Measurements from ENCODE around the gene PRR33.

The PRR33 gene

GRCh38 chr11:1923201-1923956, 31.7 kb upstream of the PRR33 start:
- Mint-ChIP-seq H3K4me3 (no peak overlapping the region), H3K36me3 (ENCODE audit: low read depth) (no peaks in the 10 kb centered on the region), H3K9me3 (no peaks in the 10 kb centered on the region), H3K27ac (no peak overlapping the region), H3K4me1 (ENCODE audit: low read depth) (peaks cover 3% of the 10 kb centered on the region), H3K27me3 (ENCODE audit: low read depth) (no peaks in the 10 kb centered on the region)
- DNase-seq (ENCODE audit: low spot score): no peak

- Mint-ChIP-seq H3K9me3 (no peaks in the 10 kb centered on the region), H3K36me3 (ENCODE audit: low read depth) (no peaks in the 10 kb centered on the region), H3K4me3 (no peak overlapping the region), H3K4me1 (ENCODE audit: low read depth) (peaks cover 3% of the 10 kb centered on the region), H3K27me3 (ENCODE audit: low read depth) (no peaks in the 10 kb centered on the region), H3K27ac (no peak overlapping the region)
- DNase-seq (ENCODE audit: low spot score): no peak
Observed at GRCh38 chr11:1922481-1923081, 30.9 kb upstream of the PRR33 start.

GRCh38 chr11:1921574-1922141, 30.0 kb upstream of the PRR33 start:
- H3K36me3 Mint-ChIP-seq (ENCODE audit: low read depth): no peaks in the 10 kb centered on the region
- H3K27ac Mint-ChIP-seq: no peak overlapping the region
- H3K27me3 Mint-ChIP-seq (ENCODE audit: low read depth): no peaks in the 10 kb centered on the region
- no peaks in the 10 kb centered on the region for H3K9me3 Mint-ChIP-seq
- no peak for DNase-seq (ENCODE audit: low spot score)
- no peak overlapping the region for H3K4me3 Mint-ChIP-seq
- peaks cover 3% of the 10 kb centered on the region for H3K4me1 Mint-ChIP-seq (ENCODE audit: low read depth)

DNA sequence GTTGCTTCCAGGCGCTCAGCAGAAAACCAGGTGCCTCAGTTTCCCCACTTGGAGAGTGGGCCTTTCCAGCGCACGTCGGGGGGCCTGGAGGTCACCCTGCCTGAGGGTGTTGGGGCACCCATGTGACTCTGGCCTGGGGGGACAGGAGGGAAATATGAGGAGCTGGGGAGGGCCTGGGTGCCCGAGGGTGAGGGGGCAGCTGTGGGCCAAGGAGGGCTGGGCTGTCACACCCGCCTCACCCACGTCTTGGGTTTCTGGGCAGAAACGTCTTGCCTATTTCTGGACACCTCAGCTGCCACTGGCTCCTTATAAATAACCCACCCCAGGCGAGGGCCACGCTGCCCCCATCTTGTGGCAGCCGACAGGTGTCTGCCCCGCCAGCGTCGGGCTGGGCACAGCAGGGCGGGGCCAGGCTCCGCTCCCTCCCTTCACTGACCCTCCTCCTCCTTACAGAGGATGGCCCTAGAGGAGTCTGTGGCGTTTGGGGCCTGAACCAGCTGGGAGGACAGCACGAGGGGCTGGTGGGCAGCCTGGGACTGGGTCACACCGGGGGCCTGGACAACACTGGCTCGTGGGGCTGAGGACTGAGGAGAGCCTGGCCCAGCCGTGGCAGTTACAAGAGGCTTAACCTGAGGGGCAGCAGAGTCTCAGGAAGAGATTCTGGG, 29.3 kb upstream of the PRR33 start:
- Mint-ChIP-seq H3K27ac (no peak overlapping the region), H3K36me3 (ENCODE audit: low read depth) (no peaks in the 10 kb centered on the region), H3K4me3 (no peak overlapping the region), H3K4me1 (ENCODE audit: low read depth) (peaks cover 3% of the 10 kb centered on the region), H3K27me3 (ENCODE audit: low read depth) (no peaks in the 10 kb centered on the region), H3K9me3 (no peaks in the 10 kb centered on the region)
- DNase-seq (ENCODE audit: low spot score): no peak

DNA sequence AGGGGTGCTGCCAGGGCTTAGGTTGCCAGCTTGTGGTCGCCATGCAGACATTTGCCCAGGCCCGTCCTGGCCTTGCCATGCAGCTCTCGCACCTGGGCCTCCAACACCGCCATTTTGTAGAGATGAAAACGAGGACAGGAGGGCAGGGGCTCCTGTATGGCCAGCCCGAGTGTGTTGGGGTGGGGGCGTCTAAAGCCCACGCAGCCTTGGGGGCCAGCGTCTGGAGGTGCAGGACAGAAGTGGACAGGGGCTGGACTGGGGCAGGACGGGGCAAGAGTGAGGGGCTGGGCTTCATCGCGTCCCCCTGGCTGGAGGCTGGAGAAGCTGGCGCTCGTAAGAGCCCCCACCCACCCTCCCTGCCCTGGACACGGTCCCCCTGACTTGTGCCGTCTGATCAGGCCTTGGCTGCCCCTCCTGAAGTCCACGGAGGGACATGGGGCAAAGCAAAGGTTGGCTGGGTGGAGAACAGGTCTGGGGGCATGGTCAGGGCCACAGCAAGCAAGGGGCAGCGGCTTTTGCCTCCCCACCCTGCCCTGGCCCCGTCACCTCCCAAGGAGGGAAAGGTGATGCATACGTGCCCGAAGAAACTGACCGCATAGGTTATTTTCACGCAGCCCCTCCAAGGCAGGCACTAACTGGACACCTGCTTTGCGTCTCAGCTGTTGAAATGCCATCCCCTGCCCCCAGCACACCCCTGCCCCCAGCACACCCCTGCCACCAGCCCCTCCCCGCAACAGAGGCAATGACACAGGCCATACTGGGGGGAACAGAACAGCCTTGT, 28.6 kb upstream of the PRR33 start:
- no peak overlapping the region for H3K4me3 Mint-ChIP-seq
- peaks cover 6% of the 10 kb centered on the region for H3K4me1 Mint-ChIP-seq (ENCODE audit: low read depth)
- no peak overlapping the region for H3K27ac Mint-ChIP-seq
- peaks cover 3% of the 10 kb centered on the region for H3K36me3 Mint-ChIP-seq (ENCODE audit: low read depth)
- H3K9me3 Mint-ChIP-seq: no peaks in the 10 kb centered on the region
- no peak for DNase-seq (ENCODE audit: low spot score)
- no peaks in the 10 kb centered on the region for H3K27me3 Mint-ChIP-seq (ENCODE audit: low read depth)

DNA sequence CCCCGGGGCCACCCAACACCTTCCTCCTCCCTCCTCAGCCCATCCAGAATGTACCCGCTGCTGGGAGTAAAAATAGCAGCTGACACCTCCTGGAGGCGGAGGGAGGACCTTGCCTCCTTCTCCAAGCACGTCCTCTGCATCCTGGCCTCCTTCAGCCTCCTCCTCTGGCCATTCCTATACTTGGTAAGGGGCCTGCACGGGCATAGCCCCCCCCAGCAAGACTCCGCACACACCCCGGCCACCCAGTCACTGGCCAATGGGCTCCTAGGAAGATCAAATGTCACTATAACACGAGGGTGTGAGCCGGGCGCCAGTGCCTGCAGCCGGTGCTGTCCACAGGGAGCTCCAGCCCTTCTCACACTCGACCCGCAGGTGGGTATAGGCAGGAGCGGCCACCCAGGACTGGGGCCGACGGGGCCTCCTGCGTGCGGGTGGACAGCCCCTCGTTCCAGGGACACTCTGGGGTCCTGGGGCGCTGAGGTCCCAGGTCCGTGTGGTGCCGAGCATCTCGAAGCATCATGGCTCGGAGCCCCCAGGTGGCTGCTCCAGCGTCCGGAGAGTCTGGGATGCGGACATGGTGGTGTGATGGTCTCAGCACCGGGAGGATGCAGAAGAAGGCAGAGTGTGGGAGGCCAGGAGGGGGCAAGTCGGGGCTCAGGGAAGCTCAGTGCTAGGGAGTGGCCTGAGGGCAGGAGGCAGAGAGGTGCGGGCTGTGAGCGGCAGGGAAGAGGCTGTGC, 27.9 kb upstream of the PRR33 start, which contains the start of gene TNNT3:
Gene TNNT3, plus strand, starts transcription at position 313 of the 737 bp plus-strand sequence. CDS start 3,172 bp downstream, outside the sequence.
- no peak for DNase-seq (ENCODE audit: low spot score)
- Mint-ChIP-seq H3K36me3 (ENCODE audit: low read depth) (peaks cover 3% of the 10 kb centered on the region), H3K9me3 (no peaks in the 10 kb centered on the region), H3K27me3 (ENCODE audit: low read depth) (no peaks in the 10 kb centered on the region), H3K4me3 (no peak within 1 kb of the TSS), H3K27ac (no peak within 1 kb of the TSS), H3K4me1 (ENCODE audit: low read depth) (peaks cover 6% of the 10 kb centered on the region)

- Mint-ChIP-seq H3K4me3 (no peak overlapping the region), H3K36me3 (ENCODE audit: low read depth) (peaks cover 3% of the 10 kb centered on the region), H3K4me1 (ENCODE audit: low read depth) (peaks cover 6% of the 10 kb centered on the region), H3K27me3 (ENCODE audit: low read depth) (no peaks in the 10 kb centered on the region), H3K9me3 (no peaks in the 10 kb centered on the region), H3K27ac (no peak overlapping the region)
- DNase-seq (ENCODE audit: low spot score): no peak
Observed at GRCh38 chr11:1918436-1919315, 27.0 kb upstream of the PRR33 start.

GRCh38 chr11:1917523-1918435, 26.1 kb upstream of the PRR33 start:
- no peak overlapping the region for H3K27ac Mint-ChIP-seq
- peaks cover 1% of the 10 kb centered on the region for H3K27me3 Mint-ChIP-seq (ENCODE audit: low read depth)
- peaks cover 5% of the 10 kb centered on the region for H3K4me1 Mint-ChIP-seq (ENCODE audit: low read depth)
- no peaks in the 10 kb centered on the region for H3K9me3 Mint-ChIP-seq
- no peak overlapping the region for H3K4me3 Mint-ChIP-seq
- no peak for DNase-seq (ENCODE audit: low spot score)
- peaks cover 3% of the 10 kb centered on the region for H3K36me3 Mint-ChIP-seq (ENCODE audit: low read depth)

GRCh38 chr11:1916986-1917522, 25.4 kb upstream of the PRR33 start:
- Mint-ChIP-seq H3K9me3 (no peaks in the 10 kb centered on the region), H3K27ac (peak overlapping the region; percentile 42), H3K27me3 (ENCODE audit: low read depth) (peaks cover 7% of the 10 kb centered on the region)

GRCh38 chr11:1916132-1916985, 24.7 kb upstream of the PRR33 start:
- Mint-ChIP-seq H3K9me3 (no peaks in the 10 kb centered on the region), H3K4me1 (ENCODE audit: low read depth) (peaks cover 3% of the 10 kb centered on the region), H3K36me3 (ENCODE audit: low read depth) (peaks cover 3% of the 10 kb centered on the region), H3K4me3 (no peak overlapping the region), H3K27me3 (ENCODE audit: low read depth) (peaks cover 7% of the 10 kb centered on the region), H3K27ac (peak overlapping the region; percentile 42)
- DNase-seq (ENCODE audit: low spot score): no peak

More at GRCh38 chr11:1916986-1917522, 25.4 kb upstream of the PRR33 start:
- peaks cover 3% of the 10 kb centered on the region for H3K36me3 Mint-ChIP-seq (ENCODE audit: low read depth)
- H3K4me1 Mint-ChIP-seq (ENCODE audit: low read depth): peaks cover 3% of the 10 kb centered on the region
- DNase-seq (ENCODE audit: low spot score): no peak
- no peak overlapping the region for H3K4me3 Mint-ChIP-seq

GRCh38 chr11:1915795-1916131, 24.1 kb upstream of the PRR33 start:
- DNase-seq (ENCODE audit: low spot score): no peak
- Mint-ChIP-seq H3K4me3 (no peak overlapping the region), H3K4me1 (ENCODE audit: low read depth) (peaks cover 3% of the 10 kb centered on the region), H3K27me3 (ENCODE audit: low read depth) (peaks cover 8% of the 10 kb centered on the region), H3K27ac (peak overlapping the region; percentile 12), H3K9me3 (no peaks in the 10 kb centered on the region), H3K36me3 (ENCODE audit: low read depth) (peaks cover 3% of the 10 kb centered on the region)
